HL-60 (cell line): Measurements from ENCODE around the gene USP35.

Source experiments
- CTCF ChIP-seq: IDR thresholded peaks from one replicate; pipeline ENCODE4 v1.5.1; 2011; ENCODE audit warnings: low read length, control low read depth, inconsistent platforms; ENCODE audit not compliant: insufficient read depth
- GABPA ChIP-seq: IDR thresholded peaks from 2 replicates; pipeline ENCODE4 v1.6.1; 2012; ENCODE audit warnings: low read depth
- POLR2AphosphoS5 ChIP-seq: IDR thresholded peaks from 2 replicates; pipeline ENCODE4 v1.6.1; 2012; ENCODE audit warnings: low read depth
- REST ChIP-seq: IDR thresholded peaks from 2 replicates; pipeline ENCODE4 v1.6.1; 2012; ENCODE audit warnings: low read depth; ENCODE audit not compliant: insufficient replicate concordance
- SPI1 ChIP-seq: IDR thresholded peaks from 2 replicates; pipeline ENCODE4 v1.6.1; 2012; ENCODE audit warnings: low read depth, mild to moderate bottlenecking, borderline replicate concordance

GRCh38 chr11:78179459-78180071 is 9.2 kb upstream of the USP35 start:
- TF ChIP-seq POLR2AphosphoS5 (no peak), CTCF (no peak), GABPA (no peak), SPI1 (no peak), REST (no peak)
